ENCODE measurements around the gene EPB41L1.

Gene EPB41L1

DNA sequence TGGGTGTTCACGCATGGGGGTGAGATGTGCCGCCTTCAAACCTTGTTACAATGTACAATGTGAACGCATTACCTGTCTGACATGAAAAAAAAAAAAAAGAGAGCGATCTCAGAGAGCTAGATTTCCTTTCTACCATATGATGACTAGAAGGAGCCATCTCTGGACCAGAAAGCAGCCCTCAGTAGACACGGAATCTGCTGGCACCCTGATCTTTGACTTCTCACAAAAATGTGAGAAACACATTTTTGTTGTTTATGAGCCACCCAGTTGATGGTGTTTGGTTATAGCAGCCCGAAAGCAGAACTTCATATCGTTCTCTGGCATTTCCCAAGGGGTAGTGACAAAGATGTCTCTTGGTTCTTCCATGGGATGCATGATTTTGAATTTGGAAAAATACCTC is 33.5 kb upstream of the EPB41L1 start:
- Histone ChIP-seq H3K36me3 (ENCODE audit: insufficient read depth, low read length) (no peaks in the 10 kb centered on the region), H3K4me3 (ENCODE audit: low read depth in 1 of 2, low read length in 2 of 2) (no peak overlapping the region), H3K27ac (ENCODE audit: low read length) (no peak overlapping the region), H4K20me1 (ENCODE audit: insufficient read depth, low read length) (no peaks in the 10 kb centered on the region), H3K4me2 (ENCODE audit: insufficient read depth, low read length) (no peak overlapping the region), H3K79me2 (ENCODE audit: insufficient read depth, low read length) (no peaks in the 10 kb centered on the region), H3K9ac (ENCODE audit: low read depth, low read length) (no peak overlapping the region), H3K27me3 (ENCODE audit: insufficient read depth, low read length, poor library complexity) (peaks cover 12% of the 10 kb centered on the region), H3K4me1 (ENCODE audit: insufficient read depth, low read length) (no peaks in the 10 kb centered on the region), H2AFZ (ENCODE audit: low read depth, low read length) (no peak overlapping the region), H3K9me3 (ENCODE audit: insufficient read depth, low read length, severe bottlenecking) (no peaks in the 10 kb centered on the region)
- ATAC-seq (ENCODE audit: insufficient read depth, low read depth) (no peak), DNase-seq (no peak)
- TF ChIP-seq, protein P1, sequence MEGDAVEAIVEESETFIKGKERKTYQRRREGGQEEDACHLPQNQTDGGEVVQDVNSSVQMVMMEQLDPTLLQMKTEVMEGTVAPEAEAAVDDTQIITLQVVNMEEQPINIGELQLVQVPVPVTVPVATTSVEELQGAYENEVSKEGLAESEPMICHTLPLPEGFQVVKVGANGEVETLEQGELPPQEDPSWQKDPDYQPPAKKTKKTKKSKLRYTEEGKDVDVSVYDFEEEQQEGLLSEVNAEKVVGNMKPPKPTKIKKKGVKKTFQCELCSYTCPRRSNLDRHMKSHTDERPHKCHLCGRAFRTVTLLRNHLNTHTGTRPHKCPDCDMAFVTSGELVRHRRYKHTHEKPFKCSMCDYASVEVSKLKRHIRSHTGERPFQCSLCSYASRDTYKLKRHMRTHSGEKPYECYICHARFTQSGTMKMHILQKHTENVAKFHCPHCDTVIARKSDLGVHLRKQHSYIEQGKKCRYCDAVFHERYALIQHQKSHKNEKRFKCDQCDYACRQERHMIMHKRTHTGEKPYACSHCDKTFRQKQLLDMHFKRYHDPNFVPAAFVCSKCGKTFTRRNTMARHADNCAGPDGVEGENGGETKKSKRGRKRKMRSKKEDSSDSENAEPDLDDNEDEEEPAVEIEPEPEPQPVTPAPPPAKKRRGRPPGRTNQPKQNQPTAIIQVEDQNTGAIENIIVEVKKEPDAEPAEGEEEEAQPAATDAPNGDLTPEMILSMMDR (IDR thresholded peaks at IDR 0.05; ENCODE audit: borderline replicate concordance, extremely low read depth, low read length, poor library complexity, severe bottlenecking), result no peak
- no peak for TF ChIP-seq EZH2 (IDR thresholded peaks at IDR 0.05; ENCODE audit: borderline replicate concordance, low read depth, low read length, severe bottlenecking)

DNA sequence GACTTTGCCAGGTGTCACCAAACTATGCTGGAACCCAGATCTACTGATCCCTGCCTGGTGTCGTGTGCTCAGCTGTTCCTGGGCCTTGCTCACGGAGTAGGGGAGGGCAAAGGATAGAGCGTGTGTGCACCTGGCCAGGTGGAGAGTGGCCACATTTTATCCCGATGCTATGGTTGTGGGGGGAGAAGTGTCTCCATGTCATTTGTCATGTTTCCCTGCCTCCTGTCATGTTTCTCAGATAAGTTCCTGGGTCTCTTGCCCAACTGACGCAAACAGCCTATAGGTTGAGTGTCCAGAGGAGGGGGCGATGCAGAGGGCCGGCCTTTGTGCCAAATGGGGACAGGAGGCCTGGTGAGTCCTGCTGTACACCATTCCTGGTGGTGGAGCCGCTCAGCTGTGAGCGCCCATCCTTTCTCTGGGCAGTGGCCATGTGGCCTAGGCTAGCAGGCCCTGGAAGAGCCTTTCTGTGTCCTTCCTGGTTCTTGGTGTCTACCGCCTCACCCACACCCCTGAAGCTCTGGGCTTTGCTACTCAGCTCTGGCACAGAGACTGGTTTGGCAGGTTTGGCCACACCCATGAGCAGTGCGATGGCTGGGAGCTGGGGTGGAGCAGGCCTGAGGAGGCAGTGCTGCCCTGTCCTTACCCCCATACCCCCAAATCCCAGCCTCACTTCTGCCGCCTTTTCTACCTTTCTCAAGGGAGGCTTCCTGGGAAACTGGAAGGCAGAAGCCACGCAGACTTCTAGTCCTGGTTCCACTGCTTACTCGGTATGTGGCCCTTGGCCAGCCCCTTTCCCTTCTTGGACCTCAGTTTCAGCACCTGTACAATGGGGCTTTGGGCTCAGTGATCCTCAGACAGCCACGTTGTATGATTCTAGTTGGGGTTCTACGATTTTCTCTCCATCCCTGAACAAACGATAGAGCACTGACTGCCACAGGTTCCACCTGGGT is 32.3 kb upstream of the EPB41L1 start:
- H3K36me3 ChIP-seq (ENCODE audit: insufficient read depth, low read length), result no peaks in the 10 kb centered on the region
- peaks cover 8% of the 10 kb centered on the region for H3K27me3 ChIP-seq (ENCODE audit: insufficient read depth, low read length, poor library complexity)
- no peaks in the 10 kb centered on the region for H3K4me1 ChIP-seq (ENCODE audit: insufficient read depth, low read length)
- H3K4me2 ChIP-seq (ENCODE audit: insufficient read depth, low read length), result no peak overlapping the region
- DNase-seq (no peak), ATAC-seq (ENCODE audit: insufficient read depth, low read depth) (no peak)
- no peak overlapping the region for H2AFZ ChIP-seq (ENCODE audit: low read depth, low read length)
- H3K79me2 ChIP-seq (ENCODE audit: insufficient read depth, low read length), result no peaks in the 10 kb centered on the region
- H4K20me1 ChIP-seq (ENCODE audit: insufficient read depth, low read length), result no peaks in the 10 kb centered on the region; the same call in 1 of the 2 replicates
- TF ChIP-seq, protein P1 (IDR thresholded peaks at IDR 0.05; ENCODE audit: borderline replicate concordance, extremely low read depth, low read length, poor library complexity, severe bottlenecking), result no peak
- no peak for TF ChIP-seq EZH2 (IDR thresholded peaks at IDR 0.05; ENCODE audit: borderline replicate concordance, low read depth, low read length, severe bottlenecking)
- H3K27ac ChIP-seq (ENCODE audit: low read length), result no peak overlapping the region
- H3K9me3 ChIP-seq (ENCODE audit: insufficient read depth, low read length, severe bottlenecking), result no peaks in the 10 kb centered on the region
- no peak overlapping the region for H3K4me3 ChIP-seq (ENCODE audit: low read depth in 1 of 2, low read length in 2 of 2)
- no peak overlapping the region for H3K9ac ChIP-seq (ENCODE audit: low read depth, low read length)

DNA sequence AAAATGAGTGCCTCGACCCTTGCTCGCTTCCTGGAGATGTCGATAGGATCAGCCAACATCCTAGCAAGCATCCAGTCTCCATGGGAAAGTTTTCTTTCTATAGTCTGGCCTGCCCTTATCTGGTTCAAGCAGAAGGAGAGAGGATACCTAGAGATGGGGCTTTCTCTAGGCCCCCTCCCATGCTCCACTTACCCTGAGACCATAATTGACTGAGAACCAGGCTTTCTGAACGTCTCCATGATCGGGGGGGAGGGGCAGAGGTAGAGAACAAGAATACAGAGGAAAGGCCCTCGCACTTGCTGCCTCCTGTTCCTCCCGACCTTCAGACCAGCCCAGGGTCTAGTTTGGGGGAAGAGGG is 31.6 kb upstream of the EPB41L1 start:
- ATAC-seq (ENCODE audit: insufficient read depth, low read depth) (no peak), DNase-seq (no peak)
- no peaks in the 10 kb centered on the region for H3K36me3 ChIP-seq (ENCODE audit: insufficient read depth, low read length)
- no peaks in the 10 kb centered on the region for H3K4me1 ChIP-seq (ENCODE audit: insufficient read depth, low read length)
- no peak overlapping the region for H3K4me2 ChIP-seq (ENCODE audit: insufficient read depth, low read length)
- H3K9me3 ChIP-seq (ENCODE audit: insufficient read depth, low read length, severe bottlenecking), result no peaks in the 10 kb centered on the region
- no peak for TF ChIP-seq EZH2 (IDR thresholded peaks at IDR 0.05; ENCODE audit: borderline replicate concordance, low read depth, low read length, severe bottlenecking)
- TF ChIP-seq, protein P1 (IDR thresholded peaks at IDR 0.05; ENCODE audit: borderline replicate concordance, extremely low read depth, low read length, poor library complexity, severe bottlenecking), result no peak
- H3K79me2 ChIP-seq (ENCODE audit: insufficient read depth, low read length), result no peaks in the 10 kb centered on the region
- no peak overlapping the region for H3K4me3 ChIP-seq (ENCODE audit: low read depth in 1 of 2, low read length in 2 of 2)
- no peaks in the 10 kb centered on the region; the same call in 1 of the 2 replicates for H4K20me1 ChIP-seq (ENCODE audit: insufficient read depth, low read length)
- H2AFZ ChIP-seq (ENCODE audit: low read depth, low read length), result no peak overlapping the region
- no peak overlapping the region for H3K27ac ChIP-seq (ENCODE audit: low read length)
- H3K27me3 ChIP-seq (ENCODE audit: insufficient read depth, low read length, poor library complexity), result peaks cover 13% of the 10 kb centered on the region
- no peak overlapping the region for H3K9ac ChIP-seq (ENCODE audit: low read depth, low read length)

Data from DND-41 (cell line).